HG03135 (cell line): ENCODE data around the gene GPR78.

Experiments used
- ATAC-seq: cut with Tn5 transposase; IDR thresholded peaks from one replicate; pipeline ENCODE4 v1.9.1; 2021; ENCODE audit warnings: mild to moderate bottlenecking, moderate library complexity; ENCODE audit not compliant: unreplicated experiment

The GPR78 gene

DNA sequence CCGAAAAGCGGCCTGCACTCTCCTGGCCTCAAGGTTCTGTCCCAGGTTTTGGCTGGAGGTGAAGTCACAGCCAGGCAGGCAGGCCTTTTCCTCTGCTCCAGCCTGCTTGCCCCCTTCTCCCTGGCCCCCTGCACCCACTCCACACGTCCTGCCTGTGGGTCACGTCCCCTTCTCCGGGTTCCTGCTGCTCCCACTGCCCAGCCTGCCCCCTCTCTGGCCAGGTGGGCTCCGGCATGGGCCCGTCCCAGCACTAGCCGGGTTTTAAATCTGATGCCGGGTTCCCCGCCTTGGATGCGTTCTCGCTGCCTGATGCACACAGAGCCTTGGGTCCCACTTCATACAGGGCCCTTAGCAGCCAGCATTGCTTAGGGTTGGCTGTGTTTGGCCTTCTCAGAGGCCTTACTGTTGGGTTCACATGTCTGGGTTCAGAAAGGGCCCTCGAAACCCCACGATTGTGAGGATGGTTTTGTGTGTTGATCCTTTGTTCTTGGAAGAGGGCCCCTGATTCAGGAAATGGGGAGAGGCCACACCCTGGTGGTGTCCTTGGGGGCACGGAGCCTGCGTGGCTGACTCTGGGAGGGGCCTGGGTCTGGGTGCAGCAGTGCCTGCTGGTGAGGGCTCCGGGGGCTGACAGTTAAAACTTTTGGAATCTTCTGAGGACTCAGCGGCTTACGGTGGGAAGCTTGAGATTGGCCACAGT, 18.3 kb downstream of the GPR78 start:
- no peak for ATAC-seq

DNA sequence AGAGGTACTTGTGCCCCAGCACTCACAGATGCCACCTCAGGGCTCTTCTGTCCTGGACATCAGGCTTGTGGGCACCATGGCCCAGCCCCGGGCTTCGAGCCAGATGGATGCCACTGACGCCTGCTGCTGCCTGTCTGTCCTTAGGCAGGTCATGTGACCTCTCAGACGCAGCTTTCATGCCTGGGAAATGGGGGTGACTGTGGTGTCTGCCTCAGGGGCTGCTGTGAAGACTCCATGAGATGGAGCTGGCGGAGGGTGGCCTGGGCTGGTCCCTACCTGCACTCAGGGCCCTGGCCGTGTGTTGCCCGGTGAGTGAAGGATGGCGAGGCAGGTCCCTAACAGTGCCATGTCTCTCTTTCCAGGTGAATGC, 18.9 kb downstream of the GPR78 start:
- no peak for ATAC-seq

DNA sequence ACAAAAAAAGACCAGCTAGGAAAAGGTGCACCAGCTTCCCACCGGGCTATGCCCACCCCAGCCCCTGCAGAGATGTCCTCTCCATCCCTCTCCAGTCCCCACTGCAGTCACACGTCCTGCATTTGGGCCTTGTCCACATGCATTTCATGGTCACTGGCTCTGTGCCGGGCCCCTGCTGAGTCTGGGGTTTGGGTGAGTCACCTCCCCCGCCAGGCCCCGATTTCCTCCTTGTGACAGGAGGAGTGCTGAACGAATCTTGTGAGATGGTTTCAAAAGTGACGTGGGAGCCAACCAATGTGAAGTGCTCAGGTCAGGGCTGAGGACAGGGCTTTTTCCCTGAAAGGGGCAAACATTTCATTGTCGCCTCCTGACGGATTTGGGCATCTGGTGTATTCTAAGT, 19.5 kb downstream of the GPR78 start:
- no peak for ATAC-seq

DNA sequence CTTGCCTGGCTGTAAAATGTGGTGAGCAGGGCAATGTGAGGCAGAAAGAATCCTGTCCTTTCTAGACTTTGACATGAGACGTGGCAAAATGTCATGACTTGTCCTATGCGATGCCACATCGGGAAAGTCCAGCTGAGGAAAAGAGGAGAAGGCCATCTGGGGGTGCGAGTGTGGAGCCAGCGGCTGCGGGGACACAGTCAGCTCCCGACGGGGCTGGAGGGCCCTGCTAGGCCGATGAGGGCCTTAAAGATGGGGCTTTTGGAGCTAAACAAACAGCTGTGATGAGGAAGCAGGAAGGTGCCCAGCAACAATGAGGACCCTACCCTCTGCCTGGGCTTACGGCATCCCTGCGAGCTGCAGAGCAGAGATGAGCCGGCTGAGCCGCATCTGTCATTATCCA, 20.1 kb downstream of the GPR78 start:
- ATAC-seq, result no peak

DNA sequence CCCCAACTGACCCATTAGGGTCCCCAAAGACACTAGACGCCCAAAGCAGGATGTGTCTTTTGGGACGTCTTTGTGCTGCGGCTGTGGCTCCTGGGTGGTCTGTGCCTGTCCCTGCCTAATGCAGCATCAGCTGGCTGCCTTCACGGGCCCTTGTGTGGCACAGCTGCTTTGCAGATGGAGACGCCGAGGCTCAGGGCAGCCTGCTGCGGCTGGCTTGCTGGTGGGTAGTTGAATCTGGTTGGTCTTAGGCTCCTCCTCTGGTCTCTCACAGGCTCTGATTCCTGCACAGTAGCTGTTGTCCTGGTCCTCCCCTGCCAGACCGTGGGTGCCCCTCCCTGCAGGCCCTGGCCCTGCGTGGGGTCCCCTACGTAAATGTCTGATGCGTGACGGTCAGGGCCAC, 20.5 kb downstream of the GPR78 start:
- no peak for ATAC-seq

DNA sequence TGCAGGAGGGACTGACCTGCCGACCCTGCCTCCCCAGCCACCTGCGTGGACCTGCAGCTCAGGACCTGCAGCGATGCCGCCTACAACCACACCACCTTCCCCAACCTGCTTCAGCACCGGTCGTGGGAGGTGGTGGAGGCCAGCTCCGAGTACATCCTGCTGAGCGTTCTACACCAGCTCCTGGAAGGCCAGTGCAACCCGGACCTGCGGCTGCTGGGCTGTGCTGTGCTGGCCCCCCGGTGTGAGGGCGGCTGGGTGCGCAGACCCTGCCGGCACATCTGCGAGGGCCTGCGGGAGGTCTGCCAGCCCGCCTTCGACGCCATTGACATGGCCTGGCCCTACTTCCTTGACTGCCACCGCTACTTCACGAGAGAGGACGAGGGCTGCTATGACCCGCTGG, 20.9 kb downstream of the GPR78 start:
- ATAC-seq, result no peak

DNA sequence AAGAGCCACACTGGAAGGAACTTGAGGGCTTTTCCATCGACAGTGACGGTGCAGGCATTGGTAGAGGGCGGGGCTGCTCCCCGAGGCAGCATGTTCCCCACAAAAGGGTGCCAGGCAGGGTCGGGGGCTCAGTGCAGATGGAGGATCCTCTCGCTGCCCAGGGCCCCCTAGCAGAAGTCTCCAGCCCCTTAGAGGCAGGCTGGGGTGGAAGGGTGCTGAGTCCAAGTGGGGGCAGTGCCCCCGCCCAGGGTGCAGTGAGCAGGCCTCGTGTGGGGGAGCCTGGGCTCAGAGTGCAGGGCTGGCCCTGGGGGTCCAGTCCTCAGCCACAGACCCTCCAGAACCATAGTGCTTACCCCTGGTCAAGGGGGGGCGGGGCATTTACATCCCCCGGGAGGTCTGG, 21.4 kb downstream of the GPR78 start:
- no peak for ATAC-seq

DNA sequence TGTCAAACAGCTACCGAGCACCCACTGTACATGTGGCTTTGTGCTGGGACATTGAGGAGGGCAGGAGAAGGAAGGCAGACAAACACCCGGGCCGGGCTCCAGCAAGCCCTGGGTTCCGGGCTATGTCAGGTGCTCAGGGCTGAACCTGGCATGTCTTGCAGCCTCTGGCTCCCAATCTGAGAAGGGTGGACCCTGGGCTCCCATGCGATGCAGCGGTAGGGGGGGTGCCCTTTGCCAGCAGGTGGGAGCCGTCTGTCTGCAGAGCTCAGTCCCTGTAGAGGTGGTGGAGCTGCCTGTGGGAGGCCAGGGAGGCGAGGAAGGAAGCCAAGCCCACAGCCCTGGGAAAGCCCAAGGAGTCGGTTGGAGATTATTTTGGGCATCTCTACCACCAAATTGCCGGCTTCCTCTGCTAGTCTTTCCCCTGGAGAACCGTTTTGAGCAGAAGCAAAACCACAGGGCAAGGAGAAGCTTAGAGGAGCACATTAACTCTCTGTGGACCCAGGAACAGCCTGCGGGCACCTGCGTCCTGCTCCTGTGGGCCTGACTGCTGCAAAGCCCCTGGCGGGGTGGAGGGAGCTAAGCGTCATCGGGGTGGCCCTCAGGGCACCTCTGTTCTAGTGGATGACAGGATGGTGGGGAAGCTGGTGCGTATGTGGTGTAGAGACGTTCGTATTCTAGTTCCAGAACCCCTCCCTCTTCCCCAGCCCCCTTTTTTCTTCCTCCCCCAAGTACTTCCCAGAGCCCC, 22.7 kb downstream of the GPR78 start:
- no peak for ATAC-seq

DNA sequence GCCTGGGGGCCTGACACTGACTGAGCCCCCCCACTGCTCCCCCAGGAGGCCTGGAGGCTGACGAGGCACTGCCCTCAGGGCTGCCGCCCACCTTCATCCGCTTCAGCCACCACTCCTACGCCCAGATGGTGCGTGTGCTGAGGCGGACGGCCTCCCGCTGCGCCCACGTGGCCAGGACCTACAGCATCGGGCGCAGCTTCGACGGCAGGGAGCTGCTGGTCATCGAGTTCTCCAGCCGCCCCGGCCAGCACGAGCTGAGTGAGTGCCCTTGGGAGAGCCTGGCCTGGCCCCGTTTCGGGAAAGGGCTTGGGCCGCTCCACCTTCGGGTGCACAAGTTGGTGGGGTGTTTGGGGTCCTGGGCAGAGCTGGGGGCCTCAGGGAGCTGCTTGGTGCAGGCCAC, 23.7 kb downstream of the GPR78 start:
- ATAC-seq, result no peak

DNA sequence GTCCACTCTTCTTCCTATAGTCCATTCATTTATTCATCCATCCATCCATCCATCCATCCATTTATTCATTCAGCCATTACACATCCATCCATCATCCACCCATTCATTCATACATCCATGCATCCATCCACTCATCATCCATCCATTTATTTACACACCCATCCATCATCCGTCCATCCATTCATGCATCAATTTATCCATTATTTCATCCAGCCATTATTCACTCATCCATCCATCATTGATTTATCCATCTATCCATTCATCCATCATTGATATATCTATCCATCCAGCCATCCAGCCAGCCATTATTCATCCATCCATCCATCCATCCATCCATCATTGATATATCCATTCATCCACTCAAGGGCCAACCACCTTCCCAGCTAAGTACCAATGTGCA, 25.1 kb downstream of the GPR78 start:
- ATAC-seq, result no peak

DNA sequence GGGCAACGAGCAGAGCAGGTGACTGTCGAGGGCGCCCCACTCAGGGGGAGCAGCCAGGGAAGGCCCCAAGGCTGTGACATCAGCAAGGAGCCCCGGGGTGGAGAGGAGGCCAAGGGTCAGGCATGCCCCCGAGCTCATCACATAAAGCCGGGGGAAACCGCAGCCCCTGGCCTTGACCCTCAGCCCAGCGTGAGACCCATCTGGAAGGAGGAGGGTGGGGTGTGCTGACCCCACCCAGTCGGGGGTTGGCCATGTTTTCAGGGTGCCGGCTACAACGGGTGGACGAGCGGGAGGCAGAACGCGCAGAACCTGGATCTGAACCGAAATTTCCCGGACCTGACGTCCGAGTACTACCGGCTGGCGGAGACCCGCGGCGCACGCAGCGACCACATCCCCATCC, 26.3 kb downstream of the GPR78 start:
- no peak for ATAC-seq

DNA sequence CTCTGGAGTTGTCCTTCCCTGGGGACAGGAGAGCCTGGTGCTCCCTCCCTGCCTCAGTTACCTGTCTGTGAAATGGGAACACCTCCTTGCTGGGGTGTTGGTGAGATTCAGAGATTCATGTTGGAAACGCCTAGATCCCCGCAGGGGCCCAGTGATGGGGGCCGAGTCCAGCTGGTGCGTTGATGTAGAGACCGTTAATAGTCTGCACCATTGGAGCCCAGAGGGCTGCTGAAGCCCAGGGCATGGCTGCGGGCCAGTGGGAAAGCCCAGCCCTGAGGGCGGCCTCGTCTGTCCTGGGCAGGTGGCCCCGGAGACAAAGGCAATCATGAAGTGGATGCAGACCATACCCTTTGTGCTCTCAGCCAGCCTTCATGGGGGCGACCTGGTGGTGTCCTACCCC, 26.8 kb downstream of the GPR78 start:
- ATAC-seq, result no peak

DNA sequence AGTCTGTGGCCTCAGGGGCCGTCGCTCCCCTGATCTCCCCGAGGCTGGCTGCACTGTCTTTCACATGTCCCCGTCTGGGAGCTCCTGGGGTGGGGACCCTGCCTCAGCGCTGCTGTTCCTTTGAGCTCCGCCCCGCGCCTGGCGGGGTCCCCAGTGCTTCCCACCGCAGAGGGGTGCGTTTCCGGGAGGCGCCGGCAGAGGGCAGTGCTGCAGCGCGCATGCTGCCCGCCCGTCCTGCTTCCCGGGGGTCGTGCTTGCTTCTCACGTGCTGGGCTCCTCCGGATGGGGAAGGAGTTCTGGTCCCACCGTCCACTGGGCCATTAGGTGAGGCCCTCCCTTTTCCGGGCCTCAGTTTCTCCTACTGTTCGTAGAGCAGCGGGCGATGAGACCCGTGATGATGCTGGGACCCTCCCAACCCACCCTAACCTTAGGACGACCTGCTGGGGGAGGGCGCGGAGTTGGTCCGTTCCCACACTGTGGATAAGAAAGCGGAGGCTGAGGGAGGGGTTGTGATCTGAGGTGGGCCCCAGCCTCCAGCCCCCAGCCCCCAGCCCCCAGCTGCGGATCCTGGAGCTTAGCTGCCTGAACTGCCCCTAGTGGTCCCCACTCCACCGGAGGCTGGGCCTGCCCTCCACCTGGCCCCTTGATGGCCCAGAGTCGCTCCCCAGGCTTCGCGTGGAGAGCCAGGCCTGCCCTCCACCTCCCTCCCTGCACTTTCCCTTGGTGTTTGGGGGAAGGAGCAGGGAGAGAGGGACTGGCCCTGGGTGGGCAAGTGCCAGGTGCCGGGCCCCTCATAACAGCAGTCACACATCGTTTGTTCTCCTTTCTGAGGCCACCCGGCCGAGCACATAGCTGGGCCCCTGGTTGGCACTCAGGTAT, 27.6 kb downstream of the GPR78 start:
- no peak for ATAC-seq

DNA sequence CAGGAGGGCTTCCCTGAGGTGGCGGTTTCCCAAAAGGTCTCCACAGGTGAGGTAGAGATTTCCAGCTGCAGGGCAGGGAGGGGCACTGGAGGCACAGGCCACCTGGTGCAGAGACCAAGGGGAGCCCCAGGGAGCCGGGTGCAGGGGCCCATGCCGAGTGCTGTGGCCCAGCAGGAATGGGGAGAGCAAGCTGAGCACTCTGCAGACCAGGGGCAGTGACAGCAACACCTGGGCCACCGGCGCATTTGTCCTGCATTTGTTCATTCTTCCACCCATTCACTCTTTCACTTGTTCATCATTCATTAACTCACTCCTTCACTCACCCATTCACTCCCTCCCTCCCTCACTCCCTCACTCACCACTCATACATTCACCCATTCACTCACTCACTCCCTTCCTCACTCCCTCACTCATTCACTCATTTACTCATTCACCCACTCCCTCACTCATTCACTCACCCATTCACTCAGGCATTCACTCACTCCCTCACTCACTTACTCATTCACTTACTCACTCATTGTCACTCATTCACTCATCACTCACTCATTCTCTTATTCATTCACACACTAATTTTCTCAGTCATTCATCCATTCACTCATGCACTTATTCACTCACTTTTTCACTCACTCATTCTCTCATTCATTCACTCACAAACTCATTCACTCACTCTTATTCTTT, 28.7 kb downstream of the GPR78 start:
- ATAC-seq, result no peak

DNA sequence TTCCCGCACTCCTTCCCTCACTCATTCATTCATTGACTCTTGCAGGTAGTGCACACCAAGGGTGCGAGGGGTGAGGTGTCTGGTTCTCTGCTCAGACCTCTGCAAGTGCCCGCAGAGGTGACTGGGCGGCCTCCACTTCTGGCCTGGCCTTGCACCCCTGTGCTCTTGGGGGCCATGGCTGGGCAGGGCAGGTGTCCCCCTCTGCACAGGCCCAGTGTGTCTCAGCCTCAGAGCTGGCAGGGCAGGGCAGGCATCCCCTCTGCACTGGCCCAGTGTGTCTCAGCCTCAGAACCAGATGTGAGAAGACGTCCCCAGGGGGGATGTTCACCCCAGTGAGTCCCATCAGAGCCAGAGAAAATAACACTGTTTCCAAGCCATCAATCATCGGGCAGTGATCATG, 29.2 kb downstream of the GPR78 start:
- no peak for ATAC-seq

DNA sequence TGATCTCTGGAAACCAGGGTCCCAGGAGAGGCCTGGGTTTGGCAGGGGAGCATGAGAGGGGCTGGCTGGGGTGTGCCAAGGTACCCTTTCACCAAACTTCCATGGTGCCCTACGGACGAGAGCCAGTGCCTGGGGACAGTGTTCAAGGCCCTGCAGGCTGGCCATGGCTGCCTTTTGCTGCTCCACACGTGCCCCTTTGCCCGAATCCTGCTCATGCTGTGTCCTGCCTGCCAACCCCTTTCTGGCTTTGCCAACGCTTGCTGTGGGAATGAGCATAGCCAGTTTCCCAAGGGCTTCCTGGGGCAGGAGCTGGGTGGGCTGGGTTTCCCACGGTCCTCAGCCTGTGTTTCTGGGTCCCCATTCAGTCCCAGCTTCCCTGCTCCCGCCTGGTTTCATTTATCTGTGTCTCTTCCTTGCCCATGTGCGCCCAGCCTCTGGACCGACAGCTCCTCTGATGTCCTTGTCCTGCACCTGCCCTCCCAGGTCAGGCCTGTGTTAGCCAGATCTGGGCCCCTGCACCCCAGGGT, 29.7 kb downstream of the GPR78 start:
- ATAC-seq, result no peak

DNA sequence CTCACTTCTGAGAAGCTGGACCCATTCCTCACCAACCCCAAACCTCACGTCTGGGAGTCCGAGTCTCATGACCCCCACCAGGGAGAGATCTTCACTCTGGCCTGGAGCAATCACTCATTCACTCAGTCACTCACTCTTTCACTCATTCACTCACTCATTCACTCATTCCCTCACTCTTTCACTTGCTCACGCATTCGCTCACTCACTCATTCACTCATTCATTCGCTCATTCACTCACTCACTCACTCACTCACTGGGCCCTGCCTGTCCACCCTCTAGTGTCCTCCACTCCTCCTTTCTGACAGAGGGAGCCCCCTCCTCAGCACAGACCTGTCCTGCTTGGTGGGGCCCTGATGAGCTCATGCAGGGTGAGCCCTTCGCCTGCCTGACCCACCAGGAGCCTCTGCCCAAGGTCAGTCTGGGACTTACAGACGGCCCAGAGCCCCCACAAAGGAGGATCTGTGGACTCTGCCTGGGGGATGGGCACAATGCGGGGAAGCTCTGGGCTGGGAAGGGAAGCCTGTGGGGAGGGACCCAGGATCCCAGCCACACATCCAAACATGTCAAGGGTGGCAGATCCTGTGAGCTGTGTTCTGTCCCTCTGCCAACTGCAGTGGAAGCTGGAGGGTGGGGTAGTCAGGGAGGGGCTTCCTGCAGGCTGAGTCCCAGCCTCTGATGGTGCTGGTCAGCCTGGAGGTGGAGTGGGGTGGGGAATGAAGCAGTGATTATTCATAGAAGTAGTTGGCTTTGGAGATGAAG, 30.8 kb downstream of the GPR78 start:
- no peak for ATAC-seq

DNA sequence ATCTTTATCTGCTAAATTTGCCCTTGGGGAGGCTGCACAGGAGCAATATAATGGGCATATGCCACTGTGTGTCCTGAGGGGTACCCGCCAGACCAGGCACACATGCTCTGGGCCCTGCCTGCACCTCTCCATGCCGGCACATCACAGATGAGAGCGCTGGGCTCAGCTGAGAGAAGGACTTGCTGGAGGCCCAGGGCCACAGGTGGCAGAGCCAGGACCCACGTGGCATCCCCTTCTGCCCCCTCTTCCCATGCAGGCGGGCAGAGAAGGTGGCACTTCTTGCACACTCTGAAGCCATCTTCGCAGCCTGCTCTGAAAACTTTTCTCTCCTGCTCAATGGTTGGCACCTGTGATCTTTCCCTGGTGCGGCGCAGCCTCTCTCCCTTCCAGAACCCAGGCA, 32.5 kb downstream of the GPR78 start:
- no peak for ATAC-seq

DNA sequence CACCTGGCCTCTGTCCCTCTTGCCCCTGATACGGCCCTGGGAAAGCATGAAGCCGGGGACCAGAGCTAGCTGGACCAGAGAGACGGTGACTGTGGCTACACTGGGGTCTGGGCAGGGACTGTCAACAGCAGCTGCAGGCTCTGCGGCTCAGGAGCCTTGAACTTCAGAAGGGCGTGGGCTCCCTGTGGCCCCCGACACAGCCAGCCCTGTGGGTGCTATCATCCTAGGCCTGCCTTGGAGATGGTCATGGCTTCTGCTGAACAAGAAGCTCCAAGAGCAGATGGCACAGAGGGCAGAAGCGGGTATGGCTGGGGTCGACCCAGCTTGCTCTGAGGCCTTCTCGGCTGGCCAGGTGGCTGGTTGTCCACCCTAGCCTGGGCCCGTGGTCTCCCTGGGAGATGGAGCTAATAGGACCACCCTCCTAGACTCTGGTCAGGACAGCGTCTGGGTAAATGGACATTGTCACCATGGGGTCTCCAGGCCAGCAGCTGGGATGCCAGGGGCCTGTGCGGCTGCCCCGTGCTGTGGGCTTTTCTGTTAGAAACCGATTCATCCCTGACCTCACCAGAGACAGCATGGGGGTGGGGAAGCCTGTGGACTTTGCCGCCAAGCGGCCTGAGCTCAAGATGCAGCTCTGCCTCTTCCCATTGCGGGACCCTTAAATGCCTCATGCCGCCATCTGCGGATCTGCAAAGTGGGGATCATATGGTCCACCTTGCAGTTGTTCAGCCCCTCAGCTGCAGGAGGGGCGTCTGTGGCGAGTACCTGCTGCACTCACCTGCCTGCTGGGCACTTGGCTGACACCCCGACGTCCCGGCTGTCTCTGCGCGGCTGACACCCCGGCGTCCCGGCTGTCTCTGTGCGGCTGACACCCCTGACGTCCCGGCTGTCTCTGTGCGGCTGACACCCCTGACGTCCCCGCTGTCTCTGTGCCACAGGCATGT, 33.5 kb downstream of the GPR78 start:
- no peak for ATAC-seq
